A673 (cell line): ENCODE measurements around the gene KRT17. TPM values are rescaled to one million over a fixed set of nuclear protein-coding genes. Genes with fewer than 3 reads are reported as not detected.

Experiments
- BruUV-seq: library from RNA; stranded (reverse); fragments of 400-500 nt; replicated peaks from 2 replicates; lab custom pipeline; 2021; lab: Mats Ljungman, UMichigan
- CTCF ChIA-PET: fragments of 300-600 bp; sonication (Branson Sonifier 250); formaldehyde crosslinking; loops from one replicate; lab custom pipeline; 2022; ENCODE audit warnings: antibody characterized with exemption; lab: Charles Lee
- POLR2A ChIA-PET: fragments of 300-600 bp; sonication (Branson Sonifier 250); formaldehyde crosslinking; loops from one replicate; lab custom pipeline; 2022; ENCODE audit warnings: antibody characterized with exemption; ENCODE audit not compliant: low non-redundant PET; lab: Charles Lee
- DNase-seq: peaks from one replicate; pipeline ENCODE4 v3.0.0-alpha.2; 2015; ENCODE audit warnings: low spot score
- H3K27ac ChIP-seq: fragments of 200-600 bp; sonication (generic); 2 replicates; pipeline ENCODE4 v1.5.1; 2016; ENCODE audit warnings: mixed run types, low read depth, mild to moderate bottlenecking, mixed read lengths, antibody characterized with exemption, low read length; ENCODE audit not compliant: poor library complexity, severe bottlenecking
- H3K27me3 ChIP-seq: fragments of 200-600 bp; sonication (generic); replicated peaks from 2 replicates; pipeline ENCODE4 v1.6.1; 2017; ENCODE audit warnings: mixed run types, low read depth, mild to moderate bottlenecking, mixed read lengths, antibody characterized with exemption, low read length; ENCODE audit not compliant: insufficient read depth, poor library complexity
- H3K36me3 ChIP-seq: fragments of 200-600 bp; sonication (generic); 2 replicates; pipeline ENCODE4 v1.6.1; 2016; ENCODE audit warnings: mixed run types, mild to moderate bottlenecking, mixed read lengths, antibody characterized with exemption, low read length; ENCODE audit not compliant: insufficient read depth, poor library complexity, severe bottlenecking
- H3K4me1 ChIP-seq: fragments of 200-600 bp; sonication (generic); 2 replicates; pipeline ENCODE4 v1.6.1; 2017; ENCODE audit warnings: mixed run types, mild to moderate bottlenecking, mixed read lengths, antibody characterized with exemption, low read length; ENCODE audit not compliant: insufficient read depth, poor library complexity, severe bottlenecking
- H3K4me3 ChIP-seq: fragments of 200-600 bp; sonication (generic); 2 replicates; pipeline ENCODE4 v1.5.1; 2016; ENCODE audit warnings: low read depth, mixed run types, mild to moderate bottlenecking, mixed read lengths, low read length; ENCODE audit not compliant: poor library complexity, severe bottlenecking
- H3K9me3 ChIP-seq: fragments of 200-600 bp; sonication (generic); 2 replicates; pipeline ENCODE4 v1.6.1; 2016; ENCODE audit warnings: mixed run types, low read depth, mild to moderate bottlenecking, mixed read lengths, antibody characterized with exemption, low read length; ENCODE audit not compliant: poor library complexity, severe bottlenecking
- CTCF ChIP-seq: fragments of 300-800, 200-600 bp; sonication (generic); conservative IDR thresholded peaks from 2 replicates; pipeline ENCODE4 v1.5.1; 2017; ENCODE audit warnings: low read depth, mild to moderate bottlenecking, antibody characterized with exemption, low read length, moderate library complexity, mixed read lengths
- EZH2 ChIP-seq: fragments of 200-600 bp; sonication (generic); IDR thresholded peaks from 2 replicates; pipeline ENCODE4 v1.6.1; 2017; ENCODE audit warnings: borderline replicate concordance, low read depth, mild to moderate bottlenecking, mixed read lengths, antibody characterized with exemption, low read length; ENCODE audit not compliant: poor library complexity, severe bottlenecking
- intact Hi-C: fragments of 100-400 bp; cut with micrococcal nuclease; formaldehyde crosslinking; loops from one replicate; pipeline ENCODE4 v1.10.0; 2022; ENCODE audit not compliant: unreplicated experiment
- total RNA-seq: library from RNA; stranded (reverse); gene quantifications from 2 replicates; pipeline ENCODE4 v1.2.3, GENCODE V29; 2021

Gene KRT17
- total RNA-seq, 1 experiment from 2014 or later, result 54.1 TPM

- POLR2A ChIA-PET, result no interaction called here
- intact Hi-C loops, result no loop called here
- DNase-seq, result no peak
- CTCF ChIA-PET, result no interaction called here
- TF ChIP-seq CTCF (no peak), EZH2 (no peak)
- H3K36me3 ChIP-seq, result no peaks in the 10 kb centered on the region
- H3K4me3 ChIP-seq, result no peak overlapping the region
- H3K9me3 ChIP-seq, result no peaks in the 10 kb centered on the region
- H3K4me1 ChIP-seq, result no peaks in the 10 kb centered on the region
- BruUV-seq, result no TSS peak
- no peak overlapping the region for H3K27ac ChIP-seq
- H3K27me3 ChIP-seq, result no peaks in the 10 kb centered on the region
These were observed 29.9 kb downstream of the KRT17 start for GRCh38 chr17:41594363-41594915.

GRCh38 chr17:41593306-41593981, 30.9 kb downstream of the KRT17 start:
- Histone ChIP-seq H3K4me3 (no peak overlapping the region), H3K27me3 (no peaks in the 10 kb centered on the region), H3K4me1 (no peaks in the 10 kb centered on the region), H3K9me3 (no peaks in the 10 kb centered on the region), H3K36me3 (no peaks in the 10 kb centered on the region), H3K27ac (no peak overlapping the region)
- TF ChIP-seq CTCF (no peak), EZH2 (no peak)
- DNase-seq, result no peak
- ChIA-PET CTCF (no interaction called here), POLR2A (no interaction called here)
- intact Hi-C loops, result no loop called here
- no TSS peak for BruUV-seq

- Histone ChIP-seq H3K36me3 (no peaks in the 10 kb centered on the region), H3K4me1 (no peaks in the 10 kb centered on the region), H3K9me3 (no peaks in the 10 kb centered on the region), H3K27ac (no peak overlapping the region), H3K4me3 (no peak overlapping the region), H3K27me3 (no peaks in the 10 kb centered on the region)
- ChIA-PET CTCF (no interaction called here), POLR2A (no interaction called here)
- TF ChIP-seq CTCF (no peak), EZH2 (no peak)
- DNase-seq, result no peak
- BruUV-seq, result no TSS peak
- intact Hi-C loops, result no loop called here
These were observed 31.6 kb downstream of the KRT17 start for GRCh38 chr17:41592601-41593305.
